Lower lobe of right lung (tissue), 2 donors: Measurements from ENCODE around the gene NEURL1. TPM values are rescaled to one million over a fixed set of nuclear protein-coding genes. Genes with fewer than 3 reads are reported as not detected.
A peak's percentile ranks its signal among the peaks of the same experiment; 100 is the strongest.

Experiments
- ATAC-seq, 2 donors: fragments of 200-7000 bp; cut with Tn5 transposase; one replicate each; pipeline ENCODE4 v1.9.1; 2020 to 2022; ENCODE audit warnings: mild to moderate bottlenecking in 2 of 2, moderate library complexity in 2 of 2
- DNase-seq: peaks from one replicate; pipeline ENCODE4 v3.0.0-alpha.2; 2020
- H3K27ac ChIP-seq: fragments of 200-600 bp; one replicate; pipeline ENCODE4 v1.8.0; 2022
- H3K27me3 ChIP-seq: fragments of 200-600 bp; one replicate; pipeline ENCODE4 v1.8.0; 2022; ENCODE audit warnings: low read depth
- H3K36me3 ChIP-seq: fragments of 200-600 bp; one replicate; pipeline ENCODE4 v1.8.0; 2022; ENCODE audit warnings: mild to moderate bottlenecking
- H3K4me1 ChIP-seq: fragments of 200-600 bp; one replicate; pipeline ENCODE4 v1.8.0; 2022
- H3K4me3 ChIP-seq: fragments of 200-600 bp; one replicate; pipeline ENCODE4 v1.8.0; 2022; ENCODE audit warnings: mild to moderate bottlenecking
- H3K9me3 ChIP-seq: fragments of 200-600 bp; one replicate; pipeline ENCODE4 v1.8.0; 2022
- CTCF ChIP-seq: fragments of 200-600 bp; IDR thresholded peaks from one replicate; pipeline ENCODE4 v1.8.0; 2022; ENCODE audit warnings: antibody characterized with exemption, mild to moderate bottlenecking
- intact Hi-C: fragments of 100-400 bp; cut with DNase I; formaldehyde crosslinking; loops from one replicate; pipeline ENCODE4 v1.11.0; 2022
- total RNA-seq: library from RNA; stranded (reverse); fragmentation: NEBNext Ultra II Directional; extraction: Animal tissue kit (Norgen Biotek cat#: 25700); gene quantifications from one replicate; pipeline ENCODE4 v1.2.1, GENCODE V29; 2021
- donor health status: DM: no; HTN: yes; CAD: no; lungs with severe emphysema.

The NEURL1 gene
- total RNA-seq, 1 donor from 2014 or later: 0.95 TPM

GRCh38 chr10:103578782-103579382 lies 85.4 kb downstream of the NEURL1 start:
- Histone ChIP-seq H3K9me3 (no peaks in the 10 kb centered on the region), H3K27ac (no peak overlapping the region), H3K4me1 (peaks cover 1% of the 10 kb centered on the region), H3K36me3 (no peaks in the 10 kb centered on the region), H3K4me3 (no peak overlapping the region), H3K27me3 (no peaks in the 10 kb centered on the region)
- ATAC-seq: peak in 1 of 2 donors; percentile 25
- no peak for DNase-seq
- intact Hi-C loops: no loop called here
- no peak for TF ChIP-seq CTCF

- H3K27ac ChIP-seq: no peak overlapping the region
Measured at GRCh38 chr10:103580011-103580410, 86.5 kb downstream of the NEURL1 start.

GRCh38 chr10:103580430-103580829 lies 86.9 kb downstream of the NEURL1 start:
- no peaks in the 10 kb centered on the region for H3K36me3 ChIP-seq
- intact Hi-C loops: no loop called here

More at GRCh38 chr10:103580011-103580410, 86.5 kb downstream of the NEURL1 start:
- no peak overlapping the region for H3K4me3 ChIP-seq
- peaks cover 5% of the 10 kb centered on the region for H3K4me1 ChIP-seq
- TF ChIP-seq CTCF: no peak
- ATAC-seq: no peak
- no peaks in the 10 kb centered on the region for H3K9me3 ChIP-seq
- no peaks in the 10 kb centered on the region for H3K36me3 ChIP-seq
- no peak for DNase-seq
- H3K27me3 ChIP-seq: no peaks in the 10 kb centered on the region
- intact Hi-C loops: no loop called here

GRCh38 chr10:103581499-103581898 lies 88.0 kb downstream of the NEURL1 start:
- intact Hi-C loops: no loop called here
- H3K4me1 ChIP-seq: peaks cover 5% of the 10 kb centered on the region
- no peaks in the 10 kb centered on the region for H3K9me3 ChIP-seq
- ATAC-seq (no peak), DNase-seq (no peak)
- no peak overlapping the region for H3K4me3 ChIP-seq
- H3K36me3 ChIP-seq: no peaks in the 10 kb centered on the region
- H3K27ac ChIP-seq: no peak overlapping the region
- no peak for TF ChIP-seq CTCF
- H3K27me3 ChIP-seq: no peaks in the 10 kb centered on the region

More at GRCh38 chr10:103580430-103580829, 86.9 kb downstream of the NEURL1 start:
- Histone ChIP-seq H3K4me1 (peaks cover 5% of the 10 kb centered on the region), H3K27me3 (no peaks in the 10 kb centered on the region), H3K4me3 (no peak overlapping the region), H3K9me3 (no peaks in the 10 kb centered on the region), H3K27ac (no peak overlapping the region)
- TF ChIP-seq CTCF: no peak
- DNase-seq (no peak), ATAC-seq (no peak)

- H3K27me3 ChIP-seq: no peaks in the 10 kb centered on the region
- intact Hi-C loops: no loop called here
- no peak overlapping the region for H3K27ac ChIP-seq
- DNase-seq (no peak), ATAC-seq (no peak)
- no peaks in the 10 kb centered on the region for H3K36me3 ChIP-seq
- no peak for TF ChIP-seq CTCF
- H3K4me3 ChIP-seq: no peak overlapping the region
- no peaks in the 10 kb centered on the region for H3K9me3 ChIP-seq
- peaks cover 5% of the 10 kb centered on the region for H3K4me1 ChIP-seq
Measured at GRCh38 chr10:103582331-103583123, 89.0 kb downstream of the NEURL1 start.
